LHCN-M2 (cell line): ENCODE data around the gene PLOD1. TPM values are rescaled to one million over a fixed set of nuclear protein-coding genes. Genes with fewer than 3 reads are reported as not detected.
"Not testable (repeated sequence)": the region's sequence is repeated elsewhere in the genome, so short reads cannot be mapped to it uniquely, and the experiment has no call there.

Source experiments
- DNase-seq: peaks from one replicate; pipeline ENCODE4 v3.0.0-alpha.2; 2012; ENCODE audit warnings: low read depth
- total RNA-seq: library from RNA; depleted of rRNA; stranded (reverse); fragments of >200 nt; gene quantifications from 2 replicates; pipeline ENCODE4 v1.2.3, GENCODE V29; 2014

Gene PLOD1
- total RNA-seq, 1 experiment from 2014 or later: 458 TPM

DNA sequence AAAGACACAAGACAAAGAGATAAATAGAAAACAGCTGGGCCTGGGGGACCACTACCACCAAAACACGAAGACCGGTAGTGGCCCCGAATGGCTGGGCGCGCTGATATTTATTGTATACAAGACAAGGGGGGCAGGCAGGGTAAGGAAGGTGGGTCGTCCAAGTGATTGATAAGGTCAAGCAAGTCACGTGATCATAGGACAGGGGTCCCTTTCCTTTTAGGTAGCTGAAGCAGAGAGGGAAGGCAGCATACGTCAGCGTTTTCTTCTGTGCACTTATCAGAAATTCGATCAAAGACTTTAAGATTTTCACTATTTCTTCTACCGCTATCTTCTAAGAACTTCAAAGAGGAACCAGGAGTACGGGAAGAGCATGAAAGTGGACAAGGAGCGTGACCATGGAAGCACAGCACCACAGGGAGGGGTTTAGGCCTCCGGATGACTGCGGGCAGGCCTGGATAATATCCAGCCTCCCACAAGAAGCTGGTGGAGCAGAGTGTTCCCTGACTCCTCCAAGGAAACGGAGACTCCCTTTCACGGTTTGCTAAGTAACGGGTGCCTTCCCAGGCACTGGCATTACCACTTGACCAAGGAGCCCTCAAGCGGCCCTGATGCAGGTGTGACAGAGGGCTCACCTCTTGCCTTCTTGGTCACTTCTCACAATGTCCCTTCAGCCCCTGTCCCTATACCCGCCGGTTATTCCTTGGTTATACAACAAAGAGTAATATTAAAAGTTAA lies 21.9 kb upstream of the PLOD1 start:
- DNase-seq: not testable (repeated sequence)

- no peak for DNase-seq
These were observed 21.2 kb upstream of the PLOD1 start for GRCh38 chr1:11913291-11913690.

DNA sequence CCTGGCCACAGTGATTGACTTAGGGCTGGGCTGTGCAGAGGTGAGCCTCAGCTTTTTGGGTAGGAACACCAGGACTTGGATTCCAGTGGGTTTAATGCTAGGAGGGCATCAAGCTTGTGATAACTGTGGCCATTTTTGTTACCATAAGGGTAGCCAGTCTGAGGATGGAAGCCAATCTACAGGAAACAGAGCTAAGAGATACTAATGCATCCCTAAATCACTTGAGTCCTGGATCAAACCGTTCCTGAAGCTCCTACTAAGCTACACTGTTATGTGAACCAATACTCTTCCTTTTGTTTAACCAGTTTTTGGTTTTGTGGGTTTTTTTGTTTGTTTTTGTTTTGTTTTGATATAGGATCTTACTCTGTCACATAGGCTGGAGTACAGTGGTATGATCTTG lies 20.5 kb upstream of the PLOD1 start:
- DNase-seq: no peak

DNA sequence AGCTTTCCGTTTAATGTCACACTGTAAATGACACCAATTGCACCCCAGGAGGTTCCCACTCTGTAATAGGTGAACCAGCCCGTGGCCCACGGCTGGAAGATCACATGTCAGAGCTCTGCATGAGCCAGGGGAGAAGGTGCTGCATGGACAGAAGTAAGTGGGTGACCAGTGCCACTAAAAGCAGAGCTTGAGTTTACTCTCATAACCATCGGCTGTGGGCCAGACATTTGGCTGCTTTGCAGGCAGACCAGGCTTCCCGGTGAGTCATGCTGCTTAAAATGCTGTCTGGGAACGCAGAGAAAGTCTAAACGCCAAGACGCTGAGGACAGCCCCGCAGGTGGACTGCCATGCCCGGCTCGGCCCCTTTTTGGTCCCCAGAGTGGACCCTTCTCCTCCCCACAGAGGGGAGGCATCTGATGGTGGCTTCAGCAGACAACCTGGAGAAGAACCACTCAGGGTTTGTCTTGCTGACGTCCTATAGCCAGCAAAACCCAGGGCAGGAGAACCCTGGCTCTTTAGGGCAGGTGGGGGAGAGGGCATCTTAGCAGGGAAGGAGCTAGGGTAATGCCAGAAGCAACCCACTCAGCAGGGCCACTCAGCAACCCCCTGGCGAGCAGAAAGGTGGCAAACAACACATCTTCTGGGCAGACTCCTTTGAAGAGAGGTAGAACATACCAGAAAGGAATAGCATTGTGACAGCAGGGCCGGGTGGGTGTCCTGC lies 15.6 kb upstream of the PLOD1 start:
- DNase-seq: peak; percentile 74

- no peak for DNase-seq
These were observed 14.9 kb upstream of the PLOD1 start for GRCh38 chr1:11919621-11920020.

DNA sequence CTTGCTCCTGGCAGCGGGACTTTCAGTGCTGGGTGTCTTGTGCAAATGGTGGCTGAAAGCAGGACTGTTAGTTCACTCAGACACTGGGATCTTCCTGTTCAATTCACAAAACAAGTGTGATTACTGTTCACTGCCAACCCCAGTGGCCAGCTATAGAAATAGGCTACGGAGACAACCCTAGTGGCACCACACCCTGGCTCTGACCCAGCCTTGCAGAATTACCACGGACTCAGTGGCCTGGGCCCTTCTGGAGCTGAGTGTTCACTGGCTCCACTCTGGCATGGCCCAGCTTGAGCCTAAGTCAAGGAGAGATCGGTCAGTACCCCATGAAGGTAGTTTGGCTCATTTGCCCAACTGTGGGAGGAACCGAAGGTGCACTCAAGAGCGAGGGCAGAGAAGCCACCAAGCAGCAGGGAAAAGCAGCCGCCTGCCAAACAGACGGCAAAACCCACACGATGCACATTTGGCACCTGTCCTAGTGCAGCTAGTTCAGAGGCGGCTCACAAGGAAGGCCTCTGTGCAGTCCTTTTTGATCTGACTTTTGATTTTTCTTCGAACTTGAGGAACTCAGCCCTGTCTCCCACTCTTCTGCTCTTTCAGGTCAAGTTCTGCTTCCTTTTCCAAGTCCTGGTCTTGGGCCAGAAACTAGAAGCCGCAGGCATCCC lies 14.1 kb upstream of the PLOD1 start:
- no peak for DNase-seq

DNA sequence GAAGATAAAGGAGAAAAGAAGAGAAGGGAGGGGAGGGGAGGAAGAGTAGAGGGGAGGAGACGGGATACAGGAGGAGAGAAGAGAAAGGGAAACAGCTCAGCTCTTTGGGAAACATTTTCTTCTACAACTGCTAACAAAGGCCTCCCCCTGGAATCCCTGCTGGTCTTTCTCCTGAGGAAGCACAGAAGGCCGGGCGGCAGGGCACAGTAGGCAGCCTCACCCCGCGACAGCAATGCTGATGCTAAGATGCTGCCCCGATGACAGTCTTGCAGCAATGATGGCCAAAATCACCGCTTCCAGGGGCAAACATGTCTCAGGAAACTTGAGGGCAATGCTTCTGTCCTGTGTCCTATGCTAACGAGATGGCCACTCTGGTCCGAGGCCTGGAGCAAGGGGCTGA lies 13.5 kb upstream of the PLOD1 start:
- DNase-seq: no peak

- no peak for DNase-seq
These were observed 11.3 kb upstream of the PLOD1 start for GRCh38 chr1:11923069-11923826.

GRCh38 chr1:11923827-11924113 lies 10.7 kb upstream of the PLOD1 start:
- DNase-seq: no peak

- DNase-seq: no peak
These were observed 10.0 kb upstream of the PLOD1 start for GRCh38 chr1:11924334-11925195.

GRCh38 chr1:11925196-11925937 lies 9.2 kb upstream of the PLOD1 start:
- DNase-seq: not testable (repeated sequence)

DNA sequence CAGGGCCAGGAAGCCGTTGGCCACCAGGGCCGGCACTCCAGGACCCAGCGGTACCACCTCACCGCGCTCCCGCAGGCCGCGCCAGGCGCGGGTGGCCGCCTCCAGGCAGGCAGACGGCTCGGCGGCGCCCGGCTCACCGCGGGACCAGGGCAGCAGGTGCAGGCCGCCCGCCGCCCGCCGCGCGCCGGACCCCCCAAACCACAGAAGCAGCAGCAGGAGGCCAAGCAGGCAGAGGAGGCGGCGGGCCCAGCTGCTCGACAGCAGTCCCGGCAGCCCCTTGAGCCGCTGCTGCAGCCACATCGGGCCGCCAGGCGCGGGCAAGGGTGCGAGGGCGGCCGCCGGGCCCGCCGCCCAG lies 8.6 kb upstream of the PLOD1 start:
- no peak for DNase-seq

- DNase-seq: no peak
These were observed 6.5 kb upstream of the PLOD1 start for GRCh38 chr1:11927866-11928592.

- DNase-seq: peak; percentile 72
These were observed 4.7 kb upstream of the PLOD1 start for GRCh38 chr1:11929849-11930248.

DNA sequence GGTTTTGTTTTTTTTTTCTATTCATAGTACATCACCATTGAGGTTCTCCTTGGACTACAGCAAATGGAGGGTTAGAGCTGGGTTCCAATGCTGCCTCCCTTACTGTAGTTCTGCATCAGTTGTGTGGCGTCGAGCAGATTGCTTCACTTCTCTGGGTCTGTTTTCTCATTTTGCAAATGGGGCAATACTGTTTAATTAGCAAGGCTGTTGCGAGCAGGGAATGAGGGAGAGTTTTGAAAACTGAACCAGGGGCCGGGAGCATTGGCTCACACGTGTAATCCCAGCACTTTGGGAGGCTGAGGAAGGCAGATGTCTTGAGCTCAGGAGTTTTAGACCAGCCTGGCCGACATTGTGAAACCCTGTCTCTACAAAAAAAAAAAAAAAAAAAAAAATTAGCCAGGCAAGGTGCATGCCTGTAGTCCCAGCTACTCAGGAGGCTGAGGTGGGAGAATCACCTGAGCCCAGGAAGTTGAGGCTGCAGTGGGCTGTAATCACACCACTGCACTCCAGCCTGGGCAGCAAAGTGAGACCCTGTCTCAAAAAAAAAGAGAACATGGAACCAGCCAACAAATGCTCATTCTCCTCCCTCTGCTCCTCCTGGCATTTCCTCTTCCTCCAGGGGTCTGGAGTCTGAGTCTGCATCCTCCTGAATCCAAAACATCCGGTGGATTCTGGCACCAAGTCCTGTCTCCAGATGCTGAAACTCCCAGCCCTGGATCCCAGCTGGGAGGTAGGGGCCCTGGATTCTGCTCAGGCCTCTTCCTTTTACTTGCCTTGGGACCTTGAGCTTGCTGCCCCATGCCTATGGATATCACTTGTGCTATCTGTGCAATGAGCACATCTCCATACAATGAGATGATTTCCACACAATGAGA lies 3.7 kb upstream of the PLOD1 start:
- DNase-seq: no peak

GRCh38 chr1:11931845-11932244 lies 2.7 kb upstream of the PLOD1 start:
- DNase-seq: no peak

DNA sequence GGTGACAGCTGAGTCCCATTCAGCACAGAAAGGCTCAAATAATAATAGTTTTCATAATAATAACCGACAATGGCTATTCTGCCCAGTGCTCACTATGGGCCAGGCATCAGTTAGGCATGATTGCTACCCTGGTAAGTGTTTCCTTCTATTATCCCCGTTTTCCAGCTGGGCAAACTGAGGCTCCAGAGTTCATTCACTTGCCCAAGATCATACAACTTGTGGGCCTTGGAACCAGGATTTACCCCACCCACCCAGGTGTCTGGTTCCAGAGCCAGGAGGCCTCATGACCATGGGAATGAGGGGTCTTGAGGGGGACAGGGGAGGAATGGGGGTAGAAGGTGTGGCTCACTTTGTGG lies 518 bp downstream of the PLOD1 start:
- no peak for DNase-seq

- DNase-seq: not testable (repeated sequence)
These were observed 1.2 kb downstream of the PLOD1 start for GRCh38 chr1:11935733-11936132.
